H1 (cell line): Measurements from ENCODE around the gene CSF2RB. TPM values are rescaled to one million over a fixed set of nuclear protein-coding genes. Genes with fewer than 3 reads are reported as not detected.

Experiments
- CTCF ChIA-PET: fragments of 300-600 bp; sonication (Branson Sonifier 250); formaldehyde crosslinking; loops from one replicate; lab custom pipeline; 2021; ENCODE audit not compliant: partially characterized antibody; lab: Charles Lee
- POLR2A ChIA-PET: fragments of 300-600 bp; sonication (Branson Sonifier 250); formaldehyde crosslinking; loops from one replicate; lab custom pipeline; 2021; ENCODE audit warnings: inconsistent platforms; ENCODE audit not compliant: partially characterized antibody; lab: Charles Lee
- DNase-seq, 2 experiments: peaks; one replicate each; pipeline versions ENCODE4 v3.0.0 to v3.0.0-alpha.2; 2010 to 2022; ENCODE audit warnings: low spot score in 2 of 2, low read depth in 1 of 2, mixed read lengths in 1 of 2
- FAIRE-seq: peaks from 2 replicates; lab custom pipeline; 2011; peaks lifted over from hg19 to GRCh38; lab: Jason Lieb, UNC
- H2AFZ ChIP-seq: 2 replicates; pipeline ENCODE4 v1.8.1; 2012; ENCODE audit warnings: low read length, inconsistent platforms
- H2AK5ac ChIP-seq: 2 replicates; pipeline ENCODE4 v1.6.1; 2013; ENCODE audit warnings: low read depth, low read length
- H2BK120ac ChIP-seq: replicated peaks from 2 replicates; pipeline ENCODE3; 2013; ENCODE audit warnings: low read depth, low read length, inconsistent platforms
- H2BK12ac ChIP-seq: 2 replicates; pipeline ENCODE4 v1.6.1; 2013; ENCODE audit warnings: low read depth, low read length
- H2BK15ac ChIP-seq: 2 replicates; pipeline ENCODE4 v1.6.1; 2013; ENCODE audit warnings: low read length
- H2BK20ac ChIP-seq: 2 replicates; pipeline ENCODE4 v1.6.1; 2013; ENCODE audit warnings: low read length
- H2BK5ac ChIP-seq: 2 replicates; pipeline ENCODE4 v1.6.1; 2013; ENCODE audit warnings: low read depth, low read length
- H3K14ac ChIP-seq: 2 replicates; pipeline ENCODE4 v1.6.1; 2013; ENCODE audit warnings: inconsistent platforms; ENCODE audit not compliant: insufficient read length
- H3K18ac ChIP-seq: 2 replicates; pipeline ENCODE4 v1.6.1; 2013; ENCODE audit warnings: low read length; ENCODE audit errors: extremely low read depth
- H3K23ac ChIP-seq: 2 replicates; pipeline ENCODE4 v1.6.1; 2013; ENCODE audit warnings: inconsistent platforms; ENCODE audit not compliant: insufficient read length
- H3K23me2 ChIP-seq: 2 replicates; pipeline ENCODE4 v1.6.1; 2013; ENCODE audit warnings: low read depth, low read length
- H3K27ac ChIP-seq: 2 replicates; pipeline ENCODE4 v1.6.1; 2011; ENCODE audit warnings: low read depth, low read length, inconsistent platforms
- H3K27me3 ChIP-seq, 4 experiments: replicated peaks in 1 of 4; 1 replicate in 1 of 4; 2 replicates in 3 of 4; pipeline versions ENCODE4 v1.6.1 to v1.8.1; 2011 to 2013; ENCODE audit warnings: low read length in 3 of 4, mild to moderate bottlenecking in 3 of 4, inconsistent platforms in 2 of 4, mixed read lengths in 2 of 4, moderate library complexity in 1 of 4; ENCODE audit not compliant: control insufficient read depth in 3 of 4, insufficient read depth in 3 of 4; ENCODE audit errors: extremely low read depth in 1 of 4
- H3K36me3 ChIP-seq, 4 experiments: 2 replicates each; pipeline versions ENCODE4 v1.6.1 to v1.8.1; 2011 to 2013; ENCODE audit warnings: mild to moderate bottlenecking in 4 of 4, low read length in 3 of 4, moderate library complexity in 2 of 4, control low read depth in 1 of 4, inconsistent platforms in 1 of 4; ENCODE audit not compliant: insufficient read depth in 4 of 4, control insufficient read depth in 2 of 4
- H3K4ac ChIP-seq: replicated peaks from 2 replicates; pipeline ENCODE3; 2013; ENCODE audit warnings: low read length, low read depth, mixed read lengths, inconsistent platforms; ENCODE audit not compliant: insufficient read length
- H3K4me1 ChIP-seq, 4 experiments: replicated peaks in 1 of 4; 1 replicate in 1 of 4; 2 replicates in 3 of 4; pipeline versions ENCODE4 v1.6.1 to v1.8.1; 2011 to 2013; ENCODE audit warnings: low read length in 3 of 4, inconsistent platforms in 2 of 4, mixed read lengths in 1 of 4; ENCODE audit not compliant: insufficient read depth in 4 of 4, control insufficient read depth in 3 of 4
- H3K4me2 ChIP-seq, 2 experiments: 2 replicates each; pipeline versions ENCODE4 v1.6.1 to v1.8.1; 2011 to 2013; ENCODE audit warnings: low read depth in 2 of 2, low read length in 2 of 2, control low read depth in 1 of 2, inconsistent platforms in 1 of 2, mild to moderate bottlenecking in 1 of 2; ENCODE audit not compliant: insufficient read depth in 1 of 2
- H3K4me3 ChIP-seq, 4 experiments: fragments of 200-600, 300-600 bp in 1 of 4; sonication (generic), shearing (Covaris generic), sonication (Bioruptor Twin) in 1 of 4; 2 replicates each; pipeline versions ENCODE4 v1.5.1 to v1.8.1; 2011 to 2016; ENCODE audit warnings: low read length in 4 of 4, low read depth in 3 of 4, control low read depth in 2 of 4, inconsistent platforms in 2 of 4, mild to moderate bottlenecking in 2 of 4, mixed read lengths in 1 of 4, moderate library complexity in 1 of 4; ENCODE audit not compliant: insufficient read depth in 2 of 4; ENCODE audit errors: extremely low read depth in 1 of 4
- H3K56ac ChIP-seq: replicated peaks from 2 replicates; pipeline ENCODE3; 2013; ENCODE audit warnings: low read depth, mild to moderate bottlenecking, mixed read lengths, low read length, inconsistent platforms; ENCODE audit not compliant: insufficient read length
- H3K79me1 ChIP-seq: 2 replicates; pipeline ENCODE4 v1.6.1; 2013; ENCODE audit warnings: low read depth, low read length, control low read depth
- H3K79me2 ChIP-seq, 2 experiments: 2 replicates each; pipeline versions ENCODE4 v1.6.1 to v1.8.1; 2012 to 2013; ENCODE audit warnings: low read length in 2 of 2, mild to moderate bottlenecking in 2 of 2, inconsistent platforms in 1 of 2; ENCODE audit not compliant: insufficient read depth in 2 of 2, control insufficient read depth in 1 of 2
- H3K9ac ChIP-seq, 4 experiments: replicated peaks in 1 of 4; 1 replicate in 1 of 4; 2 replicates in 3 of 4; pipeline versions ENCODE4 v1.6.1 to v1.8.1; 2011 to 2013; ENCODE audit warnings: low read depth in 3 of 4, low read length in 3 of 4, control low read depth in 2 of 4, mild to moderate bottlenecking in 2 of 4, moderate library complexity in 2 of 4, inconsistent platforms in 1 of 4; ENCODE audit errors: extremely low read depth in 1 of 4
- H3K9me3 ChIP-seq, 2 experiments: 2 replicates each; pipeline versions ENCODE4 v1.6.1 to v1.8.1; 2012 to 2013; ENCODE audit warnings: mild to moderate bottlenecking in 2 of 2, moderate library complexity in 2 of 2, control low read depth in 1 of 2, inconsistent platforms in 1 of 2, low read depth in 1 of 2, low read length in 1 of 2, mixed read lengths in 1 of 2; ENCODE audit not compliant: insufficient read depth in 2 of 2
- H4K20me1 ChIP-seq, 2 experiments: replicated peaks in 1 of 2; 2 replicates each; pipeline versions ENCODE3 to v1.8.1; 2011 to 2013; ENCODE audit warnings: inconsistent platforms in 2 of 2, low read length in 2 of 2, mild to moderate bottlenecking in 1 of 2; ENCODE audit not compliant: insufficient read depth in 2 of 2, control insufficient read depth in 1 of 2
- H4K5ac ChIP-seq: 2 replicates; pipeline ENCODE4 v1.6.1; 2013; ENCODE audit warnings: low read length, low read depth, mixed read lengths, inconsistent platforms; ENCODE audit not compliant: insufficient read length
- H4K8ac ChIP-seq: 2 replicates; pipeline ENCODE4 v1.8.0; 2013; ENCODE audit warnings: mild to moderate bottlenecking, moderate library complexity, low read length, inconsistent platforms; ENCODE audit not compliant: insufficient read depth; ENCODE audit errors: extremely low read depth
- H4K91ac ChIP-seq: replicated peaks from 2 replicates; pipeline ENCODE3; 2013; ENCODE audit warnings: low read length, mixed read lengths, inconsistent platforms; ENCODE audit not compliant: insufficient read length
- BACH1 ChIP-seq: IDR thresholded peaks from 2 replicates; pipeline ENCODE4 v1.6.1; 2012; ENCODE audit warnings: low read length, improper control_type of control experiment
- SIX5 ChIP-seq: IDR thresholded peaks from 2 replicates; pipeline ENCODE4 v1.6.1; 2011; ENCODE audit warnings: mild to moderate bottlenecking, low read depth, low read length
- WGBS, 2 experiments: shearing (Covaris generic) in 1 of 2; methylation state at CpG; one replicate each; pipeline versions ENCODE4 v1.1.6 to v1.1.7; 2013 to 2015; ENCODE audit warnings: low lambda C conversion rate in 2 of 2, mixed read lengths in 2 of 2, inconsistent platforms in 1 of 2, low coverage in 1 of 2, missing lambda C conversion rate in 1 of 2; ENCODE audit not compliant: insufficient replicate concordance in 2 of 2, insufficient coverage in 1 of 2, insufficient read length in 1 of 2; ENCODE audit errors: extremely low coverage in 1 of 2, missing lambda C conversion rate in 1 of 2; 5-methylcytosine and 5-hydroxymethylcytosine counted together
- polyA plus RNA-seq, 7 experiments: library from polyadenylated mRNA; depleted of rRNA in 3 of 7; stranded (reverse) in 5 of 7; unstranded in 2 of 7; fragments of >200 nt in 5 of 7; fragments of 200-250 nt in 2 of 7; gene quantifications; 1 replicate in 5 of 7; 2 replicates in 1 of 7; 4 replicates in 1 of 7; pipeline versions ENCODE4 v1.2.1 to v1.2.3, GENCODE V29; 2011 to 2013; ENCODE audit warnings: missing spikeins in 2 of 7, mixed read lengths in 2 of 7
- total RNA-seq: library from RNA; stranded (reverse); fragmentation: NEBNext Ultra II Directional; extraction: Animal tissue kit (Norgen Biotek cat#: 25700); gene quantifications from 2 replicates; pipeline ENCODE4 v1.2.1, GENCODE V29; 2021

Gene CSF2RB
- total and polyA plus RNA-seq, 2 of the 8 experiments (the other 6 are each of a cell fraction or from before 2014, with no cell fraction given): not detected

GRCh38 chr22:36942556-36942955, 29.1 kb downstream of the CSF2RB start:
- WGBS, 2 experiments: 80% methylated on average over 5 of the region's 5 CpGs; no CpG with 5 or more reads in 1 of the 2 experiments
- H2BK20ac ChIP-seq: no peak overlapping the region
- no peaks in the 10 kb centered on the region; a peak in 1 of 7 replicates for H3K27me3 ChIP-seq
- no peak overlapping the region for H4K5ac ChIP-seq
- no peak overlapping the region for H2BK5ac ChIP-seq
- H3K23ac ChIP-seq: no peak overlapping the region
- no peaks in the 10 kb centered on the region for H3K79me2 ChIP-seq
- no peak overlapping the region for H3K4me2 ChIP-seq
- no peak overlapping the region for H3K27ac ChIP-seq
- H3K9me3 ChIP-seq: no peaks in the 10 kb centered on the region
- no peak overlapping the region for H2BK15ac ChIP-seq
- no peak overlapping the region for H2AK5ac ChIP-seq
- no peak for TF ChIP-seq SIX5
- no peak for TF ChIP-seq BACH1
- CTCF ChIA-PET: interaction anchor here (0.6 to 2.2 kb wide), 6 partner anchors 11 to 150 kb away, joined by 3 to 5 read pairs (median 4); no protein-coding TSS in a partner anchor
- H3K23me2 ChIP-seq: no peaks in the 10 kb centered on the region
- no peak overlapping the region for H3K56ac ChIP-seq
- H3K4ac ChIP-seq: no peak overlapping the region
- H2AFZ ChIP-seq: no peak overlapping the region
- H3K18ac ChIP-seq: no peak overlapping the region
- H3K36me3 ChIP-seq: no peaks in the 10 kb centered on the region
- no peaks in the 10 kb centered on the region for H3K79me1 ChIP-seq
- no peak overlapping the region for H3K4me3 ChIP-seq
- POLR2A ChIA-PET: no interaction called here
- DNase-seq (no peak), FAIRE-seq (no peak)
- H2BK120ac ChIP-seq: no peak overlapping the region
- 0 out of 7 replicates have a peak, but pooled peaks cover 0 to 2% (median 0%) of the 10 kb centered on the region in 4 experiments for H3K4me1 ChIP-seq
- H4K91ac ChIP-seq: no peak overlapping the region
- H3K14ac ChIP-seq: no peak overlapping the region
- no peaks in the 10 kb centered on the region for H4K20me1 ChIP-seq
- no peak overlapping the region for H4K8ac ChIP-seq
- no peak overlapping the region for H3K9ac ChIP-seq
- H2BK12ac ChIP-seq: no peak overlapping the region
